ENCODE data around the gene ATP9A.

Gene ATP9A

DNA sequence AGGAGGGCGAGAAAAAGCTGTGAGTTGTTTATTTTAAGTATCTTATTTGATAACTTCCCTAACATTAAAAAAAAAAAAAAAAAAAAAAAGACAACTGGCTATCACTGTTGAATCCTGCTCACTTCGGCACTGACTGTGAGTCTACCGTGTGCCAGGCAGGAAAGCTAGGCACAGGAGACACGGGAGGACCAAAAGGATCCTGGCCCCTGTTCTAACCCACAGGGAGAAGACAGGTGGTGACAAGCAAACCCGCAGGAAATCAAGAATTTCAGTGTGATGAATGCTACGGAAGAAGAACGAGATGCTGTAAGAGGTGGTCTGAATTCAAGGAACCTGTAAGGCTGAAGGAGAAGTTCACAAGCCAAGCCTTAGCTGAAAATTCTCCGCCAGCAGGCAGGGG lies 130.9 kb downstream of the ATP9A start:
- H3K9me3 ChIP-seq (ENCODE audit: control insufficient read depth, low read length): no peaks in the 10 kb centered on the region
- WGBS, 2 experiments (ENCODE audit: insufficient coverage in 2 of 2): 91% methylated on average over 6 of the region's 8 CpGs
- no peak overlapping the region for H3K27ac ChIP-seq (ENCODE audit: low read depth, low read length, severe bottlenecking)
- no peak overlapping the region for H3K4me3 ChIP-seq (ENCODE audit: extremely low read depth, insufficient read depth, low read length, poor library complexity, severe bottlenecking)
- no peaks in the 10 kb centered on the region for H3K36me3 ChIP-seq (ENCODE audit: control insufficient read depth, insufficient read depth, low read length)
- H3K4me1 ChIP-seq (ENCODE audit: control insufficient read depth, insufficient read depth, low read length, poor library complexity, severe bottlenecking): no peaks in the 10 kb centered on the region

DNA sequence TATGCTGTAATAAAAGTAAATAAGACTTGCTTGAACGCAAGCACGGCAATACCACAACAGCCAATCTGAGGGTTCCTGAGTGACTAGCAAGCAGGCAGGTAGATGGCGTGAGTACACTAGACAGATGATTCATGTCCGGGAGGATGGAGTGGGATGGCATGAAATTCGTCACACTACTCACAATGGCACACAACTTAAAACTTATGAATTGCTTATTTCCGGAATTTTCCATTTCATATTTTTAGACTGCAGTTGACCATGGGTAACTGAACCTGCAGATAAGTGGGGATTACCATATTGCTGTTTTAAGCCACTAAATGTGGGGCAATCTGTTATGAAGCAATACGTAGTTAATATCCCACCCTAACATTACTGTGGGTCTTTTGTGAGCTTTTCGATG lies 132.1 kb downstream of the ATP9A start:
- Histone ChIP-seq H3K4me1 (ENCODE audit: control insufficient read depth, insufficient read depth, low read length, poor library complexity, severe bottlenecking) (no peaks in the 10 kb centered on the region), H3K36me3 (ENCODE audit: control insufficient read depth, insufficient read depth, low read length) (no peaks in the 10 kb centered on the region), H3K9me3 (ENCODE audit: control insufficient read depth, low read length) (no peaks in the 10 kb centered on the region), H3K27ac (ENCODE audit: low read depth, low read length, severe bottlenecking) (no peak overlapping the region), H3K4me3 (ENCODE audit: extremely low read depth, insufficient read depth, low read length, poor library complexity, severe bottlenecking) (no peak overlapping the region)
- 100% methylated on average over 2 to 3 of the region's 8 CpGs for WGBS, 2 experiments (ENCODE audit: insufficient coverage in 2 of 2)

DNA sequence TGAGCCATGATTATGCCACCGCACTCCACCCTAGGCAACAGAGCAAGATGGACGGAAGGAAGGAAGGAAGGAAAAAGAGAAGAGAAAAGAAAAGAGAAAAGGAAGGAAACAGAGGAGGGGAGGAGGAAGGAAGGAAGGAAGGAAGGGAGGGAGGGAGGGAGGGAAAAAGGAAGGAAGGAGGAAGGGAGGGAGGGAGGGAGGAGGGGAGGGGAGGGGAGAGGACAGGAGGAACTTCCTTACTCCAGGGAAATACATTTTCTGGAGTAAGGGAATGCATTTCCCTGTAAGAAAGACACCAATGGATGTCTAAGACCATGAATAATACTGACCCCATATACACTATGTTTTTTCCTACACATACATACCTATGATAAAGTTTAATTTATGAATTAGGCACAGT lies 132.5 kb downstream of the ATP9A start:
- no peaks in the 10 kb centered on the region for H3K36me3 ChIP-seq (ENCODE audit: control insufficient read depth, insufficient read depth, low read length)
- WGBS, 2 experiments (ENCODE audit: insufficient coverage in 2 of 2): 100% methylated on average over 1 of the region's 2 CpGs; no CpG with 5 or more reads in 1 of the 2 experiments
- no peaks in the 10 kb centered on the region for H3K9me3 ChIP-seq (ENCODE audit: control insufficient read depth, low read length)
- H3K4me3 ChIP-seq (ENCODE audit: extremely low read depth, insufficient read depth, low read length, poor library complexity, severe bottlenecking): no peak overlapping the region
- peaks cover 1% of the 10 kb centered on the region for H3K4me1 ChIP-seq (ENCODE audit: control insufficient read depth, insufficient read depth, low read length, poor library complexity, severe bottlenecking)
- H3K27ac ChIP-seq (ENCODE audit: low read depth, low read length, severe bottlenecking): no peak overlapping the region

DNA sequence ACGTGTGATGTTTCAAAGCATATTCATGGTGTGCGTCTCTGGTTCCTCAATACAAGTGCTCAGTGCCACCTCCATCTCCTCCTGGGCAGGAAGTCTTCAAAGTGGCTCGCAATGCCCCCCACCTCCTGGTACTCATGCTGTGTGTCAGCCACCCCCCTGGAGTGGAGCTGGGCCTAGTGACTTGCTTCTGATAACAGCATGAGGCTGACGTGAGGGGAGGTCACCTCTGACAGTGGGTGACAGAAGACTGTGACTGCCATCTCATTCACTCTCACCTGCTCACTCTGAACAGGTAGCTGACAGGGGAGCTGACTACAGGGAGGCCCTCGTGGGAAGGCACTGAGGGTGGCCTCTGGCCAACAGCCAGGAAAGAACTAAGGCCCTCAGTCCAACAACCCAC lies 133.3 kb downstream of the ATP9A start:
- Histone ChIP-seq H3K4me3 (ENCODE audit: extremely low read depth, insufficient read depth, low read length, poor library complexity, severe bottlenecking) (no peak overlapping the region), H3K9me3 (ENCODE audit: control insufficient read depth, low read length) (no peaks in the 10 kb centered on the region), H3K4me1 (ENCODE audit: control insufficient read depth, insufficient read depth, low read length, poor library complexity, severe bottlenecking) (peaks cover 2% of the 10 kb centered on the region), H3K36me3 (ENCODE audit: control insufficient read depth, insufficient read depth, low read length) (no peaks in the 10 kb centered on the region), H3K27ac (ENCODE audit: low read depth, low read length, severe bottlenecking) (no peak overlapping the region)
- 100% methylated on average over 2 of the region's 5 CpGs; no CpG with 5 or more reads in 1 of the 2 experiments for WGBS, 2 experiments (ENCODE audit: insufficient coverage in 2 of 2)

DNA sequence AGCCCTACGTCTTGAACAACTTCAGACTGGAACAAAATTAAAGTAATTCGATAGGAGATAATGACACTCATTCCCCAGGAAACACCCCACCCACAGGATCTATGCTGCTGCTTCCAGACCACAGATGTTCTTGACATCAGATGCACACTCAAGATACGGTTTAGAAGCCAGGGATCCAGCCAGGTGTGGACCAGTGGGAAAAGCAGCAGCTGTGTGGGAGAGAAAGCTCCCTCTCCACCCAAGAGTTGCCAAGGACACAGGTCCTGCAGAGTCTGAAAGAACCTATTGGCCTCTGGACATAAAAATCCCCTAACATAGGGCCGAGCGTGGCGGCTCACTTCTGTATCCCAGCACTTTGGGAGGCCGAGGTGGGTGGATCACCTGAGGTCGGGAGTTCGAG lies 133.9 kb downstream of the ATP9A start:
- Histone ChIP-seq H3K4me3 (ENCODE audit: extremely low read depth, insufficient read depth, low read length, poor library complexity, severe bottlenecking) (no peak overlapping the region), H3K9me3 (ENCODE audit: control insufficient read depth, low read length) (no peaks in the 10 kb centered on the region), H3K4me1 (ENCODE audit: control insufficient read depth, insufficient read depth, low read length, poor library complexity, severe bottlenecking) (peaks cover 2% of the 10 kb centered on the region), H3K27ac (ENCODE audit: low read depth, low read length, severe bottlenecking) (no peak overlapping the region), H3K36me3 (ENCODE audit: control insufficient read depth, insufficient read depth, low read length) (no peaks in the 10 kb centered on the region)
- 90% methylated on average over 4 to 5 of the region's 9 CpGs for WGBS, 2 experiments (ENCODE audit: insufficient coverage in 2 of 2)

- 81 to 94% methylated on average over 3 of the region's 3 CpGs for WGBS, 2 experiments (ENCODE audit: insufficient coverage in 2 of 2)
- H3K4me3 ChIP-seq (ENCODE audit: extremely low read depth, insufficient read depth, low read length, poor library complexity, severe bottlenecking): no peak overlapping the region
- H3K27ac ChIP-seq (ENCODE audit: low read depth, low read length, severe bottlenecking): no peak overlapping the region
- no peaks in the 10 kb centered on the region for H3K36me3 ChIP-seq (ENCODE audit: control insufficient read depth, insufficient read depth, low read length)
- peaks cover 2% of the 10 kb centered on the region for H3K4me1 ChIP-seq (ENCODE audit: control insufficient read depth, insufficient read depth, low read length, poor library complexity, severe bottlenecking)
- no peaks in the 10 kb centered on the region for H3K9me3 ChIP-seq (ENCODE audit: control insufficient read depth, low read length)
Observed at GRCh38 chr20:51633430-51633829, 134.8 kb downstream of the ATP9A start.

DNA sequence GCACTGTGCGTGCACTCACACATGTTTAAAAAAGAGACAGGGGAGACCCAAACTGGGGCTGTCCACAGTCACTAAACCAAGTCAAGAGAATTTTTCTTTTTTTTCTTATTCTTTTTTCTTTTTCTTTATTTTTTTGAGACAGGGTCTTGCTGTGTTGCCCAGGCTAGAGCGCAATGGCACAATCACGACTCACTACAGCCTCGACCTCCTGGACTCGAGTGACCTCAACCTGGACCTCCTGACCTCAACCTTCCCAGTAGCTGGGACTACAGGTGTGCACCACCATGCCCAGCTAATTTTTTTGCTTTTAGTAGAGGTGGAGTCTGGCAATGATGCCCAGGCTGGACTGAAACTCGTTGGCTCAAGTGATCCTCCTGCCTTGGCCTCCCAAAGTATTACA lies 136.2 kb downstream of the ATP9A start:
- peaks cover 2% of the 10 kb centered on the region for H3K4me1 ChIP-seq (ENCODE audit: control insufficient read depth, insufficient read depth, low read length, poor library complexity, severe bottlenecking)
- peak overlapping the region; percentile 60 for H3K27ac ChIP-seq (ENCODE audit: low read depth, low read length, severe bottlenecking)
- H3K36me3 ChIP-seq (ENCODE audit: control insufficient read depth, insufficient read depth, low read length): no peaks in the 10 kb centered on the region
- 88 to 98% methylated on average over 5 of the region's 6 CpGs for WGBS, 2 experiments (ENCODE audit: insufficient coverage in 2 of 2)
- no peaks in the 10 kb centered on the region for H3K9me3 ChIP-seq (ENCODE audit: control insufficient read depth, low read length)
- no peak overlapping the region for H3K4me3 ChIP-seq (ENCODE audit: extremely low read depth, insufficient read depth, low read length, poor library complexity, severe bottlenecking)

DNA sequence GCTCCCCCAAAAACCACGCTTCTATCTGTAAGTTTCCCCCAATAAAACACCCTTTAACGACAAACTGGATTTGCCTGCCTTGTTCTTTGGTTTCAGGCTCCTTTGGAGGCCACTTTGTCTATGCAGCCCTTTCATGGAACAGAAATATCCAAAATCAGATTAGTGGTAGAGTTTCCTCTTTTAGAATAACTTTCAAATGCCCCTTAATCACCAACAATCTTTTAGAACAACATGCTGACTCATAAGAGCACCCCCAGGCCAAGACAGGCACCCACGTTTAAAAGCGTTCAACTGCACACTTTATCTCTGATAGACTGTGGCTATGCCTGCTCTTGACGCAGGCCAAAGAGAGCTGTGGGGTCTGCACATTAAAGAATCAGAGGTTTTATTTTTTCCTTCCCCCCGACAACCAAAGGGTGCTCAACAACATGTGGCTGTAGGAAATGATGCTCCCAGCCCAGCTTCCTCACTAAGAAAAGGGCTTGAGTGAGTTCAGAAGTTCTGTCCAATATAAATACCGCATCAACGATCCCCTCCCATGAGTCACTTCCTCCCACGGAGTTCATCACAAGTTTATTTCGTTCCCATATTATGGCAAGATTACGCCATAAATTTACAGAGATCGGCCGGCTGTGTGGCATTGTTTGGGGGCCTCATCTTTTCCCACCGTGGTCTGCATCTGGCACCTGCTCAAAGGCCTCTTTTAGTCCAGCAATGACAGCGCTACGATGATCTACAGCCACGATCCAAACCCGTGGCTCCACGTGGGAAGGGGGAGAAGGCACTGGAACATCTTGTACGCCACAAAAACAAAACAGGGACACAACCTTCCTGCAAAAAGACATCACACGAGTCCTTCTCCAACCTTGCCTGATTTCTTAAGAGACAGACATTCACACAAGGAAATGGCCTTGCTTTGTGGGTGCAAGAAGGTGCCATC lies 136.9 kb downstream of the ATP9A start:
- Histone ChIP-seq H3K4me1 (ENCODE audit: control insufficient read depth, insufficient read depth, low read length, poor library complexity, severe bottlenecking) (peaks cover 2% of the 10 kb centered on the region), H3K36me3 (ENCODE audit: control insufficient read depth, insufficient read depth, low read length) (no peaks in the 10 kb centered on the region), H3K4me3 (ENCODE audit: extremely low read depth, insufficient read depth, low read length, poor library complexity, severe bottlenecking) (no peak overlapping the region), H3K9me3 (ENCODE audit: control insufficient read depth, low read length) (no peaks in the 10 kb centered on the region), H3K27ac (ENCODE audit: low read depth, low read length, severe bottlenecking) (peak overlapping the region; percentile 60)
- 93 to 97% methylated on average over 16 to 19 of the region's 21 CpGs for WGBS, 2 experiments (ENCODE audit: insufficient coverage in 2 of 2)

- WGBS, 2 experiments (ENCODE audit: insufficient coverage in 2 of 2): 74 to 95% methylated on average over 2 to 3 of the region's 3 CpGs
- Histone ChIP-seq H3K4me1 (ENCODE audit: control insufficient read depth, insufficient read depth, low read length, poor library complexity, severe bottlenecking) (peaks cover 2% of the 10 kb centered on the region), H3K36me3 (ENCODE audit: control insufficient read depth, insufficient read depth, low read length) (no peaks in the 10 kb centered on the region), H3K9me3 (ENCODE audit: control insufficient read depth, low read length) (no peaks in the 10 kb centered on the region), H3K27ac (ENCODE audit: low read depth, low read length, severe bottlenecking) (no peak overlapping the region), H3K4me3 (ENCODE audit: extremely low read depth, insufficient read depth, low read length, poor library complexity, severe bottlenecking) (no peak overlapping the region)
Observed at GRCh38 chr20:51629399-51630058, 138.7 kb downstream of the ATP9A start.

GRCh38 chr20:51628533-51629398 lies 139.4 kb downstream of the ATP9A start:
- no peaks in the 10 kb centered on the region for H3K9me3 ChIP-seq (ENCODE audit: control insufficient read depth, low read length)

More at GRCh38 chr20:51628533-51629398, 139.4 kb downstream of the ATP9A start:
- 88 to 96% methylated on average over 3 to 4 of the region's 8 CpGs for WGBS, 2 experiments (ENCODE audit: insufficient coverage in 2 of 2)
- no peak overlapping the region for H3K4me3 ChIP-seq (ENCODE audit: extremely low read depth, insufficient read depth, low read length, poor library complexity, severe bottlenecking)
- H3K36me3 ChIP-seq (ENCODE audit: control insufficient read depth, insufficient read depth, low read length): no peaks in the 10 kb centered on the region
- peaks cover 2% of the 10 kb centered on the region for H3K4me1 ChIP-seq (ENCODE audit: control insufficient read depth, insufficient read depth, low read length, poor library complexity, severe bottlenecking)
- no peak overlapping the region for H3K27ac ChIP-seq (ENCODE audit: low read depth, low read length, severe bottlenecking)
